Stimulated activated CD4-positive, alpha-beta T cell treated with anti-CD3 and anti-CD28 coated beads, Interleukin-1b, Interleukin-23, amount 100 ng/mL, for 24 hours (primary cell): Measurements from ENCODE around the gene CHERP.
"Not testable (repeated sequence)": the region's sequence is repeated elsewhere in the genome, so short reads cannot be mapped to it uniquely, and the experiment has no call there.

ENCODE experiments used
- DNase-seq, 4 experiments: peaks; one replicate each; pipeline ENCODE4 v3.0.0-alpha.2; 2020; ENCODE audit warnings: low read depth in 4 of 4, low spot score in 1 of 4

Gene CHERP

GRCh38 chr19:16486476-16486875, 55.8 kb downstream of the CHERP start:
- not testable (repeated sequence) for DNase-seq

- no peak for DNase-seq
Observed at GRCh38 chr19:16482745-16483144, 59.5 kb downstream of the CHERP start.

GRCh38 chr19:16477311-16477710, 64.9 kb downstream of the CHERP start:
- no peak for DNase-seq

GRCh38 chr19:16476401-16476800, 65.8 kb downstream of the CHERP start:
- DNase-seq: no peak

- no peak for DNase-seq
Observed at GRCh38 chr19:16473875-16474392, 68.3 kb downstream of the CHERP start.

GRCh38 chr19:16472992-16473391, 69.2 kb downstream of the CHERP start:
- DNase-seq: no peak

GRCh38 chr19:16472559-16472899, 69.7 kb downstream of the CHERP start:
- DNase-seq: not testable (repeated sequence)

- DNase-seq: peak in 1 of 4 experiments; percentile 13
Observed at GRCh38 chr19:16470911-16471811, 71.1 kb downstream of the CHERP start.

- no peak for DNase-seq
Observed at GRCh38 chr19:16470541-16470910, 71.7 kb downstream of the CHERP start.
